COLO668 (cell line): ENCODE data around the gene LRRFIP2.
"Not testable (repeated sequence)": the region's sequence is repeated elsewhere in the genome, so short reads cannot be mapped to it uniquely, and the experiment has no call there.

Source experiments
- DNase-seq: peaks from one replicate; lab custom pipeline; 2025; ENCODE audit not compliant: unreplicated experiment; lab: John Stamatoyannopoulos, UW

The LRRFIP2 gene

DNA sequence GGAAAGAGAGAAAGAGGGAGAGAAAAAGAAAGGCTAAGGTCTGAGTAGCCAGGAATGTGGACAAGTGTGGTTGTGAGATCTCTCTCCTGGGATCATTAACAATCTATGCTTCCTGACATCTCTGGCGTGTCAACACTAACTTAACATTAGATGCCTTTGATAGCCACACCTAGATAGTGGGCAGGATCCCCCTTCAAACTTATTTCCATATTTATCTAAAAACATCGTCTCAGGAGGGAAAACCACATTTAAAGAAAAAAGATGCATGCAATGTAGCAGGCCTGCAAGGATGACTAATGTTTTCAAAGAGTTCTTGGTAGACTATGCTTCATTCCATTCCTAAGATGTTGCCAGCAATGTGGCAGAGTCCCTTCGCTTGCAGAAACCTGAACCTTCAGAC lies 100.2 kb downstream of the LRRFIP2 start:
- no peak for DNase-seq

DNA sequence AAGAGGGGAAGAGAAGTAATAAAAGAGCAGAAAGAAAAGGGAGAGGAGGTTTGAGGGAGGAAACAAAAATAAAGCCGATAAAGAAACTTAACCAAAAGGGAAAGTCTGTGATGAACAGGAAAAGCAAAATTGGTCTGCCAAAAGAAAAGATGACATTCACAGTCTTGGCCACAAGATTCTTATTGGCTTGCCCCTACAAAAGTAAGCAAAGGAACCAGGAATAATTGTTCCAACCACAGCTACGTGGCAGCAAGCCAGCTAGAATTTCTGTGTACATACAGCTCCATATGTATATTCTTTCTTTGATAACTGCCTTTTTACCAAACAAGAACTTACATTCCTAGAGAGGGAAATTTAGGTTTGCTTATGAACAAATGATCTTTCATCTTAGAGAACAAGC lies 101.5 kb downstream of the LRRFIP2 start:
- no peak for DNase-seq

DNA sequence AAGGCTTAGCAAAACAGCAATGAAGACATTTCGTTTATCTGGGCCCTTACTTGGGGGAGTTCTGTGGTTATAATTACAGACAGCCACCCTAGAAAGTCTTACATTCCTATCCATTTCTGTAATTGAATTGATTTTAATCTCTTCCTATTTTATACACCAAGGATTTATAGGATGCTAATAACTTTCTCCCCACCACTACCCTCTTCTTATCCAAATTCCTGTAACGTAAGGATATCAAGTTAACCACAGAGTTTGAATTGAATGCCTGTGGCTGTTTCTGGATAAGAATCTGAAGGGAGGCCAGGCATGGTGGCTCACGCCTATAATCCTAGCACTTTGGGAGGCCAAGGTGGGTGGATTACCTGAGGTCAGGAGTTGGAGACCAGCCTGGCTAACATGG lies 102.5 kb downstream of the LRRFIP2 start:
- no peak for DNase-seq

DNA sequence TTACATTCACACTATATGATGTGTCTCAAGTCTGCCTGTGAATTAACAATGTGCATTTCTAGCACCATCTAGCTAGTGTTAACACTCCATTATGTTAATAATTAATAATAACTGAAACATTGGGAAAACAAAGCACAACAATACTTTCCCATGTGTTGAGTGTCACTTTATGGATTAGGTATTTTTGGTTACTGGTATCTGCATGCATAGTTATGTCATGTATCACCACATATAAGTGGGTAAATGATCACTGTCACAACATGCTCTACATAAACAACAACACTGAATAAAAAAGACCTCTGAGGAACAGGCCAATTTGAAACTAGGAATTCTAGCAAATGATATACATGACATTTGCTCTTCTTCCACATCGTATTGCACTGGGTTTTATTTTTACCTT lies 106.4 kb downstream of the LRRFIP2 start:
- no peak for DNase-seq

DNA sequence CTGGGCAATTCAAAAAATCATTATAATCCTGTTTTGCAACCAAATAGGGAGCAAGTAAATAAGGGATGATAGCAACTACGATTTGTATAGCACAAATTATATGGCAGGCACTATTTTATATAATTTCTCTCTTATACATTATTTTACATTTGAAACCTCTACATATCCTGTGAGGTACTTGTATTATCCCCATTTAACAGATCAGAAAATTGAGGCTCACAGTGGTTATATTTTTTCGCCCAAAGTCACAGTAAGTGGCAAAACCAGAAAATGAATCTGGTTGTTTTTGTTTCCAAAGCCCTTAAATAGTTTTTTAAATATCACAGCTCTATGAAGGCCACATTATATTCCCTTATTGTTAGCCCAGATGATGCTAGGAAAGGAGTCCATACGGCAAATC lies 106.8 kb downstream of the LRRFIP2 start:
- DNase-seq: no peak

DNA sequence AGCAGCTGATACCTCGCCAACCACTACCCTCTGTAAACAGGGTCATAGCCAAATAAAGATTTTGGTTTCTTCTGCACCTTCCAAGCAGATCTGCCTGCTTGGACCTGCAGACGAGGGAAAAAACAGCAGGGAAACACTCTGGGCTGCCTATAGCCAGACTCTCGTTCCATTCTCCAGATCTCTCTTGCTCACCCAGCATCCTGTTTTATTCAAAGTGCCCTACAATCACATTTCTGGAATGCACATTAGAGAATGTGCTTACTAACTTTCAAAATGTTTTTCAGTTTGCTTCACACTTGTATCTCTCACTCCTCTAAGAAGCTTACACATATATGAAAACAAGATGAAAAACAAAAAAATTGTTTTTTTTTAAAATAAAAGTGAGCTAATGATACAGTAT lies 109.6 kb downstream of the LRRFIP2 start:
- no peak for DNase-seq

DNA sequence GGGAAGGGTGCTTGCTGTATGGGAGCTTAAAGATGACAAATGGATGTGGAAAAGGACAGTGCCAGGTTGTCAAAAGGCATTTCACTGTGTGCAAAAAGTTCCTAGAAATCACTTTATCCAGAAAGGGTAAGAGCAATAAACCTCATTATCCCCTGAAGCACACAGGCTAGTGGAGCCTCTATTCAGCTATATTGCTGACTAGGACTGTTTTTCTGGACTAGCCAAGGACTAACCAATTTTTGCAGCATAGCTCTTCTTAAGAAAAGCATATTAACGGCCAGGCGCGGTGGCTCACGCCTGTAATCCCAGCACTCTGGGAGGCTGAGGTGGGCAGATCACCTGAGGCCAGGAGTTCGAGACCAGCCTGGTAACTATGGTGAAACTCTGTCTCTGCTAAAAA lies 116.3 kb downstream of the LRRFIP2 start:
- DNase-seq: no peak

DNA sequence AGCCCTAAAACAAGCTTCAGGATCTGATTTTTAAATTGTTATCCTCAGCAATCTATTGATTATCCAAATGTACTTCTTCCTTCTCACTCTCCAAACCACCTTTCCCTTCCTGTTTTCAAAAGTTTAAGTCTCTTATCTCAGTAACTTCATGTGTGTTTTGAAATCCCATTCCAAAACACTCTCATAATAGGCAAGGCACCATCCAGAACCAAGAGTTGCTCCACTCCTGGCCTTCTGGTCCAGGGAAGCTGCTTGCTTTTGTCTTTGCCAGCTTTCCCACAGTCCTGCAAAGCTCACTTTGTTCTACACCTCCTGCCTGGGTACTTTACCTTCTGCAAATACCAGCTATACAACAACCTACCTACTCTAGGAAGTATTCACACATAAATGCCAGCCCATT lies 117.6 kb downstream of the LRRFIP2 start:
- DNase-seq: no peak

DNA sequence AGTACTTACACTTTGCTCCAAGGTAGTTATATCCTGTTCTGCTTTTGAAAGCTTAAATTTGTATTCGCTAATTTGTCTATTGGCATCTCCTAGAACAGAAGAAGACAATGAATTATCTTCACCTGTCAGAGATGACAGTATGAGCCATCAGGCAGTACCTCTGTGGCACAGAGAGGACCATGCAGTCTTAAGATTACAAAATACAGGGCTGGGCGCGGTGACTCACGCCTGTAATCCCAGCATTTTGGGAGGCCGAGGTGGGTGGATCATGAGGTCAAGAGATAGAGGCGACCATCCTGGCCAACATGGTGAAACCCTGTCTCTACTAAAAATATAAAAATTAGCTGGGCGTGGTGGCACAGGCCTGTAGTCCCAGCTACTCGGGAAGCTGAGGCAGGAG lies 119.3 kb downstream of the LRRFIP2 start:
- DNase-seq: not testable (repeated sequence)

DNA sequence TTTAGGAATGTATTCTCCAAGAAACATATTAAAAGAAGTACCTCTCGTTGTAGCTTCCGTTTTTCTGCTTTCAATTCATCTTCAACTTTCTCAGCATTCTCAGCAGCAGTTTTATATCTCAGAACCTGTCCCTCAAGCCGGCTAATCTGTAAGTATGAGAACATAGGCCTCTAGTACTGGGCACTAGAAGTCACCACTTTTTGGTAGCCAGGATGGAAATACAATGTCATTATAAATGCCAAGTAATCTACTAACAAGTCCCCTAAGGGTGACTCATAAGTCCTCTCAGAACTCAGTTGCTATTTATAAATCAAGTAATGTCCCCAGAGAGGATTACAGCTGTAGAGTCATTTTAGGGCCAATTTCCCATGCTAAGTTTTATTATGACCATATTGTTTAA lies 120.0 kb downstream of the LRRFIP2 start:
- no peak for DNase-seq

DNA sequence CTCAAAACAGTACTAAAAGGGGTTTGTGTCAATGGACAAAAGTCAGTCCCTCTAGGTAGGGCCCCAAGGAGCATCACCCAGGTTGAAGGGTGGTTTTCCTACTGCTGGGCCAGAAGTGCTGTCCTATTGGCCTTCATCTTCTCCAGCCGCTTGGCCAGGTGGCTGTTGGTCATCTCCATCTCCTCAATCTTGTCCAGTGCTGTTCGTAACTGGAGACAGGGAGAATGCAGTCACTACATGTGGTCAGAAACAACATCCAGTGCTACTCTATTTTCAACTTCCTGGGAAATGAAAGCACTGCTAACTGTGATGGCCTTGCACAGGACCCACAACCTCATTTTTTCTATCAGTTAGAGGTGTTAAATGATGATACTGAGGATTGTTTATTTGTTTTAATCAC lies 120.6 kb downstream of the LRRFIP2 start:
- no peak for DNase-seq

DNA sequence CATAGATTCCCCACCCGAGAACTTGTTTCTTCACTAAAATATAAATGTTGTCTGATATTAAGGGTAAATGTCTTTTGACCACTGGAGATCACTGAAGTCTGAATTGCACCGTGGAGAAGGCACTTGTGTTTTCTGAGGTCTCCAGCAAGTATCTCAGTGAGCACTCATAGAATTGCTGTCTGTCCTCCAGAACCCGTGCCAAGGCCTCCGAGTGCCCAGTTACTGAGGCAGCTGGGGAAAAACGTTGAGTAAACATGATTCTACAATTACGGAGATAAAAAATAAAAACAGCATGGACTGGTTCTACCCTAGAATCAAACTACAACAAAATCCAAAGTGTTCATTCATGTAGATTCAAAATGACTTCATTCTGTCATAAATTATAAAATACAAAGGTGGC lies 121.0 kb downstream of the LRRFIP2 start:
- DNase-seq: no peak

DNA sequence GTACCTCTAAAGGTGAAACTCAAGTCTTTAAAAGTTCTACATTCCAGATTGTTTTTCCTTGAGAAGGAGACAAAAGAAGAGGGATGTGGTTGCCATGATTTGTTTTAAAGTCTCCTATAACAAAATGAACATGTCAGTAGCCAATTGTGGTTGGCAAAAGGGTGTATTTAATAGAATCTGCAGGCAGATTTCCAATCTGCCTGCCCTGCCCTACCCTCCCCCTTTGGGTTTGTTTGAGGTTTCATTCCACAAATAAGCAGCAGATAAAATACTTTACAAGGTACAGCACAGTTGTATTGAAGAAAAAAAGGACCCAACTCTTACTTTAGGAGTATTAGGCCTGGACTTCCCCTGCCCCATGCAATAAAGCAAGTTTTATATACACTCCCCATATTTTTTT lies 121.5 kb downstream of the LRRFIP2 start:
- no peak for DNase-seq

DNA sequence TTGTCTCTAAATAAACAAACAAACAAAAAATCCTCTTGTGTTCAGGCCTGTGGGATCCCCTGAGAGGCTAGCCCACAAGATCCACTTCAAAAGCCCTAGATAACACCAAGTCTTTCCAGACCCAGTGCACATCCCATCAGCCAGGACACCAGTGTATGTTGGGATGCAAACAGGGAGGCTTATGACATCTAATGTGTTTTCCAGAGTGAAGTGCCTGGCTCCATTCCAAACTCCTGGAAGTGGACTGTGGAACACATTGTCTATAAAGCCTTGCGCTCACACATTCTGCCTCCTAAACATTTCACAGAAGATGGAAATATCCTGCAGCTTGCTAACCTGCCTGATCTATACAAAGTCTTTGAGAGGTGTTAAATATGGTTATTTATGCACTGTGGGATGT lies 124.1 kb downstream of the LRRFIP2 start:
- DNase-seq: peak; percentile 9

DNA sequence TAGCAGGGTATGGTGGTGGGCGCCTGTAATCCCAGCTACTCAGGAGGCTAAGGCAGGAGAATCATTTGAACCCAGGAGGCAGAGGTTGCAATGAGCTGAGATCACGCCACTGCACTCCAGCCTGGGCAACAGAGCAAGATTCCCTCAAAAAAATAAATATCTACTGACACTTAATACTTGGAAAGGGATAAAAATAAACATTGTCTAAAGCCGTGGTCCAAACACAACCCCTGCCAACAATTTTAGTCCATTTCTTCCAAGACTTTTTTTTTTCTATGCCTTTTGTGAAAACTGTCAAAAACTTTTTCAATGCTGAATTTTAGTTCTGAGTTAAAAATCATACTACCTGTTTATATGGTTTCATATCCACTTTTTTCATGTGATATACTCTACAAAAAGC lies 131.7 kb downstream of the LRRFIP2 start:
- DNase-seq: not testable (repeated sequence)

DNA sequence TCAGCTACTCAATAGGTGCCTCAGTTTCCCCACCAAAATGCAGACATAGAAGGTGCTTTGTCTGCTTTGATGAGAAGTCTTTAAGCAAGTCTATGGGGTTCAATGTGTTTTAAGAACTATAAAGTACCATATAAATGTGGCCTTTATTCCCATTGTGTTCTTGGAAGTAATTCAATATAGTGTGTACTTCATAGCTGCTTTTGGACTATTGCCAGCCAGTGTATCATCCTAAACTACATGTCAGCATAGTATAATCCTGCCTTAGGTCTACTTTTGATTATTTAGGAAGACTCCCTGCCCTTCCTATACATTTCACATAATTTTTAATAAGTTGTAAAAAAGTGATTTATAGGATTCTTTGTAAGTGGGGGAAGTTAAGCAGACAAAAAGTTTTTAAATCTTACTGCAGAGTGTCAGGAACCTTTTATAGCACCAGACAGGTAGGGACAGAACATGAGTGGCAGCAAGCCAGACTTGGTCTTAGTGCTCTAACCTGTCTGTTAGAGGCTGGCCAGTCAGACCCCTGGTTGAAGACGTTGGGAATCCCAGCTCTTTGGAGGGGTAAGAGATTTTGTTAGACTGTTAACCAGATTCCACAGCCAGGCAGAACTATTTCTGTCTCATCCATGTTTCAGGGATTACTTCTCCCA lies 132.7 kb downstream of the LRRFIP2 start:
- no peak for DNase-seq

DNA sequence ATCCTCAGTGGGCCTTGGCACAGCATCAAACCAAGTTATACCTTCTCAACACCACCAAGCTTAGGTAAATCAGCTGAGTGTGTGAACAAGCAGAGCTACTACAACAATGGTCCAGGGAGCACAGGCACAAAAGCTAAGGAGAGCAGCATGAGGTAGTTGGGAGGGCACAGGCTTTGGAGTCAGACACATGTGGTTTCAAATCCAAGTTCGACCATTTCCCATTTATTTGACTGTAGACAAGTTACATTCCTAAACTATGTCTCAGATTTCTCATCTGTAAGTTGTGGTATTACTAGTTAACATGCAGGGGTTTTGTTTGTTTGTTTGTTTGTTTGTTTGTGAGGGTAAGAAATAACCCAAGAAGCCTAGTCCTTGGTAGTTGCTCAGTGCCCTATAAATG lies 134.2 kb downstream of the LRRFIP2 start:
- no peak for DNase-seq

DNA sequence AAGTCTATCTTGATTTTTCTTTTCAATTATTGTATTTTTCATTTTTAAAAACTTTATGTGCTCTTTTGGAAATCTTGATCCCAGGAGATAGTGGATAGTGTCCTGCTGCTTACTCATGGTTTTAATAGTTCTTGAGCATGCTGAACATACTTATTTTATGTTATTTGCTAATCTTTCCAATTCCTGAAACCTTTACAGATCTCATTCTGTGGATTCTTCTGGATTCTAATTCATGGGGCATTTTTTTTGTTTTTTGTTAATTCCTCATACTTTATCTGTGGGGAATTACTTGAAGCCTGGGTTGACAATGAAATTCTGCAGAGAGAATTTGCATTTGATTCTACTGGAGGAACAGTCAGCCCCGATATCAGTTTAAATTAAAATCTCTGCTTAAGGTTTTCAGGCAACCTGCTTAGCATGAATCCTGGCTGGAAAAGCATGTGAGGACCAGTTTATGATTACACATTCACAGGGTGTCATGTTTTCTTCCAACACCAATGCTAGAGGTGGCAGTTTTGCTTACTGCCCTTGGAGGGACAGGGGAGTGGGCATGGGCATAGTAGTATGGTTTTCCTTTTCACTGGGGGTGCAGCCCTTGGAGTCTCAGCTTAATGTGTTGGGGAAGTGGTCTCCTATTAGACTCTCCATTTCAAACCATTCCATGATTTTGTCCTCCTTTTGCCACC lies 135.1 kb downstream of the LRRFIP2 start:
- no peak for DNase-seq

DNA sequence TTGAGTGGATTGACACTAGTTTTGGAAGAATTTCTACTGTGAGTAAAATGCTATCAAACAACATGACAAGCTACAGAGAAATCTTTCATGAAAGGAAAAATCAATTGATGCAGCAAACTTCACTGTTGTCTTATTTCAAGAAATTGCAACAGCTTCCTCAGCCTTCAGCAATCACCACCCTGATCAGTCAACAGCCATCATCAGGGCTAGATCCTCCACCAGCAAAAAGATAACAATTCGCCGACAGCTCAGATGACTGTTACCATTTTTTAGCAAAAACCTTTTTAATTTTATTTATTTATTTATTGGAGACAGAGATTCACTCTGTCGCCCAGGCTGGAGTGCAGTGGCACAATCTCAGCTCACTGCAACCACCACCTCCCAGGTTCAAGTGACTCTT lies 137.0 kb downstream of the LRRFIP2 start:
- DNase-seq: no peak

DNA sequence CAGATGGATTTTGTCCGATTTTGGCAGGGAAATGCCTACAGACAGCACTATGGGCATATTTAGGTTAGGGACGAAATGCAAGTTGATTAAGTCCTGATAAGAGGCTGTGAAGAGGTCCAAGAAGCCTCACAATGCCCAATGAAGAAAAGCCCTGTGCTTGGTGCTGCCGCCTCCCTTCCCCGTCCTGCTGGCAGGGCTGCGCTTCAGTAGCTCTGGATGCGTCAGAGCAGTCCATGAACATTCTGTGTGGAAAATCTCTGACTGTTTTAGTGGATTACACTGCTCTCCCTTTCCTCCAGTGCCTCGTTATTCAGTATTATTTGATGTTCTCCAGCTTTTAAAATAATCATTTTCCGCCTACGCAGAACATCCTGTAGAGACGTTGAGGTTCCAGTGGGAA lies 141.4 kb downstream of the LRRFIP2 start:
- DNase-seq: no peak

DNA sequence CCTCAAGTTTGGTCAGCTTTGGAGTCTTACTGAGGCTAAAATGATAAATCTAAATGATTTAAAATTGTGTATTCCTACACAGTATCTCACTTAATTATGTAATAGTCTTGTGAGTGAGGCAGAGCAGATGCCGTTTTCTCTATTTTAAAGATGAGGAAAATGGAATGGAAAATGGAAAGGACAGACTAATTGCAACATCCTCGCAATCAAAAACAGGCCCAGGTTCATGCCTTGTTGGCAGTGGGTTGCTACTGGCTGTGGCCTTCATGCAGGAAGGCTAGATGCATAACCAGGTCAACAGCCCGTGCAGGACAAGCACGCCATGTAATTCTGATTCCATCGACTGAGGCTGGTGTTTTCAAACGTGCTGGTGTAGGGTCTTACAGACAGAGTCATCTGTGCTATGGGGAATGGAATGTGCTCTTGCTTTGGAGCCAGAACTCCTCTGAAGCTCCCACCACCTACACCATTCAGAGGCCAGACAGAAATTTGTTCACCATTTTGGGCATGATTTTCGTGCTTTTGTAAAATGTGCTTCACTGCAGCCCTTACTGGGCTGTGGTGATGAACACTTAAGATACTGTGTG lies 143.2 kb downstream of the LRRFIP2 start:
- DNase-seq: no peak

DNA sequence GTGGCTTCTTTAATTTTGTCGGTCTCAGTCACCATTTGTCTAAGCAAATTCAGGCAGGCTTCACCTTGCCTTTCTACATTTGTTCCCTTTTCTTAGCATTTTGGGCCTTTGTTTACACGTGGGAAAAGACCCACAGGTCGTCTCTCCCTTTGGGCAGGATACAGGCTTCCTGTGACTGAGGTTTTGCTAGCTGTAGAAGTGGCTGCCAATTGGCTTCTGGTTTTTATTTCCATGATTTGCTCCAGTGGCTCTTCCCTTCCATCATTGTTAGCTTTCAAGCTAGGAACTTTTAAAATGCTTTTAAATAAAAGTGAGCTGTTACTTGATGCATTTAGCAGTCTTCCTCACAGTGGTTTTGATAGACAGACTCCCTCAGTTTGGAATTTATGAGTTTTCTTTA lies 143.8 kb downstream of the LRRFIP2 start:
- no peak for DNase-seq
